Articular chondrocyte of knee joint (primary cell): ENCODE measurements around the gene MED10. TPM values are rescaled to one million over a fixed set of nuclear protein-coding genes. Genes with fewer than 3 reads are reported as not detected.

ENCODE experiments used
- total RNA-seq: library from RNA; depleted of rRNA; stranded (reverse); fragments of >200 nt; gene quantifications from 2 replicates; pipeline ENCODE4 v1.2.3, GENCODE V29; 2012

The MED10 gene
- 16.0 and 18.9 TPM in 2 replicates for total RNA-seq

GRCh38 chr5:6377905-6378765, at the start of gene MED10:
Gene MED10, minus strand, starts transcription at chr5:6378547. Its CDS starts 64 bp downstream, at chr5:6378483.

Other genes starting within 250 kb of the MED10 start
- 1.3 and 2.4 TPM in 2 replicates for gene UBE2QL1, start 70.3 kb upstream of the MED10 start, total RNA-seq